Small intestine (tissue), 7 donors: Measurements from ENCODE around the gene GLI1. TPM values are rescaled to one million over a fixed set of nuclear protein-coding genes. Genes with fewer than 3 reads are reported as not detected.

Experiments used
- DNase-seq, 2 donors: peaks; one replicate each; pipeline versions ENCODE4 v3.0.0 to v3.0.0-alpha.2; 2013
- FAIRE-seq: peaks from 2 replicates; lab custom pipeline; 2012; peaks lifted over from hg19 to GRCh38; lab: Jason Lieb, UNC
- H3K27ac ChIP-seq, 3 donors: one replicate each; pipeline ENCODE4 v1.5.1; 2013; ENCODE audit warnings: low read length in 2 of 3, mild to moderate bottlenecking in 2 of 3, control low read depth in 1 of 3, inconsistent platforms in 1 of 3, low read depth in 1 of 3, moderate library complexity in 1 of 3
- H3K27me3 ChIP-seq, 3 donors: one replicate each; pipeline ENCODE4 v1.6.1; 2013; ENCODE audit warnings: low read length in 3 of 3, inconsistent platforms in 1 of 3; ENCODE audit not compliant: control insufficient read depth in 3 of 3, insufficient read depth in 3 of 3
- H3K36me3 ChIP-seq, 3 donors: one replicate each; pipeline ENCODE4 v1.6.1; 2013; ENCODE audit warnings: low read length in 3 of 3, inconsistent platforms in 1 of 3, low read depth in 1 of 3, mild to moderate bottlenecking in 1 of 3, moderate library complexity in 1 of 3; ENCODE audit not compliant: control insufficient read depth in 3 of 3, insufficient read depth in 2 of 3
- H3K4me1 ChIP-seq, 3 donors: one replicate each; pipeline ENCODE4 v1.6.1; 2013; ENCODE audit warnings: low read length in 2 of 3, inconsistent platforms in 1 of 3, low read depth in 1 of 3, mild to moderate bottlenecking in 1 of 3, moderate library complexity in 1 of 3; ENCODE audit not compliant: control insufficient read depth in 3 of 3, insufficient read depth in 2 of 3
- H3K4me3 ChIP-seq, 3 donors: one replicate each; pipeline ENCODE4 v1.5.1; 2013; ENCODE audit warnings: low read length in 3 of 3, control low read depth in 1 of 3, inconsistent platforms in 1 of 3, low read depth in 1 of 3, mild to moderate bottlenecking in 1 of 3, moderate library complexity in 1 of 3
- H3K9me3 ChIP-seq, 2 donors: one replicate each; pipeline ENCODE4 v1.6.1; 2013; ENCODE audit warnings: low read depth in 1 of 2, low read length in 1 of 2; ENCODE audit not compliant: control insufficient read depth in 2 of 2, insufficient read depth in 1 of 2
- WGBS, 3 donors: extraction: QIAGEN DNeasy Blood & Tissue Kit; methylation state at CpG; one replicate each; pipeline ENCODE4 v1.1.7; 2013; 5-methylcytosine and 5-hydroxymethylcytosine counted together
- polyA plus RNA-seq, 4 donors: library from polyadenylated mRNA; stranded (reverse) in 3 of 4; unstranded in 1 of 4; fragments of 200-250 nt in 3 of 4; fragments of 120-200 nt in 1 of 4; gene quantifications; one replicate each; pipeline versions ENCODE4 v1.2.1 to v1.2.3, GENCODE V29; 2013
- donor health status: healthy with polysubstance abuse.
- donor health status: control.
- donor health status: control.
- donor health status: Bipolar disorder and iron deficiency.
- donor health status: healthy.

Gene GLI1
- polyA plus RNA-seq, 4 donors, result 1.5 to 5.5 (median 1.9) TPM; not detected in 1

- Histone ChIP-seq H3K27ac (peak overlapping the region in 2 of 3 donors; percentile 42 to 69), H3K27me3 (peaks cover 0 to 21% (median 0%) of the 10 kb centered on the region in 3 donors), H3K4me1 (peaks cover 3 to 33% (median 5%) of the 10 kb centered on the region in 3 donors), H3K9me3 (no peaks in the 10 kb centered on the region), H3K4me3 (peak overlapping the region in 2 of 3 donors; percentile 43 to 87), H3K36me3 (peaks cover 0 to 14% (median 0%) of the 10 kb centered on the region in 3 donors)
- 3 to 5% (median 3%) methylated on average over 18 to 19 of the region's 19 CpGs for WGBS, 3 donors
- DNase-seq (peak in 1 of 2 donors; percentile 54), FAIRE-seq (no peak)
Observed at GRCh38 chr12:57460841-57461275, 1.3 kb downstream of the GLI1 start.

GRCh38 chr12:57461276-57461916, 1.8 kb downstream of the GLI1 start:
- peaks cover 0 to 15% (median 0%) of the 10 kb centered on the region in 3 donors for H3K36me3 ChIP-seq
- DNase-seq (peak in 1 of 2 donors; percentile 72), FAIRE-seq (no peak)
- H3K4me1 ChIP-seq, result peaks cover 3 to 27% (median 5%) of the 10 kb centered on the region in 3 donors
- peak overlapping the region in 2 of 3 donors; percentile 76 to 85 for H3K27ac ChIP-seq
- H3K27me3 ChIP-seq, result peaks cover 0 to 21% (median 0%) of the 10 kb centered on the region in 3 donors
- no peaks in the 10 kb centered on the region for H3K9me3 ChIP-seq
- 0 to 1% (median 0%) methylated on average over 23 to 32 of the region's 32 CpGs for WGBS, 3 donors
- peak overlapping the region; percentile 36 to 87 (median 43) for H3K4me3 ChIP-seq

DNA sequence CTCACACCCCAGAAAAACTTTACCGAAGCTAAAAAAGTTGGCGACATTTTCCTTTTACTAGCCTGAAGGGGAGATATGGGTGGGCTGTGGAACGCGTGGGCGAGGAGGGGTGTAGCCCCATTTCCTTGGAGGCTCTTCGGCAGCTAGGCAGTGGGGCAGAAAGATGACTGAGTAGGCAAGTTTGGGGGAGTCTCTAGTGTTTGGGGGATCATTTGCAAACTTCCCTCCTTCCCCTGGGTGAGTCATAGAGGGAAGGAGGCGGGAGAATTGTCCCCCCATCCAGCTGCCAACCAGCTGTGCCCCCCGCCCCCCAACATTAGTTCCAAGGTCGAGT, 2.3 kb downstream of the GLI1 start:
- WGBS, 3 donors, result 0% methylated on average over 8 to 9 of the region's 9 CpGs

DNA sequence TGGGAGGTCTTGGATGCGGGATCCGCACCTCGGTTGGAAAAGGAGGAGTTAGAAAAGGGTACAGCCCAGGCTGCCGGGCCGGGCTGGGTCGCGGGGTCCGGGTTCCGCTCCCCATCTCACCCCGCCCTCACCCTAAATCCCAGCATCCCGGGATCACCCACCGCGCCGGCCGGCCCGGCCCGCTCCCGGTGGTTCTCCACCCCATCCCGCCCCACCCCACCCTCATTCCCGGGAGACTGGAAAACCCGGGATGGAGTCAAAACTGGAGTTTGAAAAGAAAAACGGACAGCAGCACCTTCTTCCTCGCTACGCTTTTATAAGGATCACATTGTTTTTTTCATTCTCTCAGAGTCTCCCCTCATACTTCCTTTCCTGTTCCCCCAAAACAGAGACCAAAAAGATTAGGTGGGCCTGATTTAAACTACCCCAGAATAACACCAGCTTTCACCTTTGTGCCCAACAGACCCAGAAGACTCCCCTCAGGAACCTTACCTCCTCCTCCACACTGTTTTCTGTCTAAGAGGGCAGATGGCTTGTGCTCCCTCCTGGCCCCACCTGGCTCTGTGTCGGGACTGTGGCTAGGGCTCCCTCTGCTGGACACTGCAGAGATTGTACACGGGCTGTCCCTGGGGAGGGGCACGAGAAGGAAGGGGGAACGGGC, 2.8 kb downstream of the GLI1 start:
- Histone ChIP-seq H3K4me1 (peaks cover 3 to 27% (median 5%) of the 10 kb centered on the region in 3 donors), H3K4me3 (peak overlapping the region; percentile 36 to 87 (median 43)), H3K36me3 (peaks cover 0 to 16% (median 0%) of the 10 kb centered on the region in 3 donors), H3K27ac (peak overlapping the region; percentile 22 to 85 (median 76)), H3K9me3 (no peaks in the 10 kb centered on the region), H3K27me3 (peaks cover 0 to 21% (median 0%) of the 10 kb centered on the region in 3 donors)
- peak; percentile 91 to 94 for DNase-seq
- WGBS, 3 donors, result 0% methylated on average over 24 to 28 of the region's 28 CpGs
- no peak for FAIRE-seq

More for the DNA sequence above, 2.3 kb downstream of the GLI1 start:
- DNase-seq (no peak), FAIRE-seq (no peak)
- Histone ChIP-seq H3K4me3 (peak overlapping the region; percentile 36 to 87 (median 43)), H3K27me3 (peaks cover 0 to 21% (median 0%) of the 10 kb centered on the region in 3 donors), H3K27ac (peak overlapping the region in 2 of 3 donors; percentile 76 to 85), H3K9me3 (no peaks in the 10 kb centered on the region), H3K4me1 (peaks cover 3 to 27% (median 5%) of the 10 kb centered on the region in 3 donors), H3K36me3 (peaks cover 0 to 15% (median 0%) of the 10 kb centered on the region in 3 donors)

DNA sequence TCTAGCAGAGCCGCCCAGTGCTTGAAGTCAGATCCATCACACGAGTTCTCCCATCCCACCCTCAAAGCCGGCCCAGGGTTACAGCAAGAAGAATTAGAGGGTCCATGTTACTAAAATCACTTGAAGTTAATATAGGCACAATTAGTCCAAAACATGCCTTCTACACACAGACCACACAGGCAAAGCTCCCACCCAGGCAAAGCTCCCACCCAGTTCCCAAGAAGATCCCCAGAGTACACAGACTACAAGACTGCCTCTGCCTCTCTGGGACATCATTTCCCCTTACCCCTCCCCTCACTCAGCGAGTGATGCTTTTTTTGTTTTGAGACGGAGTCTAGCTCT, 3.3 kb downstream of the GLI1 start:
- H3K4me3 ChIP-seq, result no peak overlapping the region
- peaks cover 3 to 27% (median 5%) of the 10 kb centered on the region in 3 donors for H3K4me1 ChIP-seq
- 26 to 29% (median 28%) methylated on average over 5 of the region's 5 CpGs for WGBS, 3 donors
- H3K36me3 ChIP-seq, result peaks cover 0 to 21% (median 0%) of the 10 kb centered on the region in 3 donors
- H3K9me3 ChIP-seq, result no peaks in the 10 kb centered on the region
- peaks cover 0 to 22% (median 0%) of the 10 kb centered on the region in 3 donors for H3K27me3 ChIP-seq
- FAIRE-seq (no peak), DNase-seq (no peak)
- no peak overlapping the region for H3K27ac ChIP-seq

GRCh38 chr12:57464569-57464968, 5.0 kb downstream of the GLI1 start:
- Histone ChIP-seq H3K27me3 (peaks cover 0 to 25% (median 0%) of the 10 kb centered on the region in 3 donors), H3K4me3 (no peak overlapping the region), H3K9me3 (no peaks in the 10 kb centered on the region), H3K36me3 (peaks cover 0 to 26% (median 0%) of the 10 kb centered on the region in 3 donors), H3K4me1 (peaks cover 3 to 23% (median 5%) of the 10 kb centered on the region in 3 donors), H3K27ac (no peak overlapping the region)
- DNase-seq, result no peak
- WGBS, 3 donors, result 92 to 97% (median 94%) methylated on average over 12 of the region's 12 CpGs
- no peak for FAIRE-seq

GRCh38 chr12:57465030-57465746, 5.6 kb downstream of the GLI1 start:
- Histone ChIP-seq H3K4me1 (peaks cover 5 to 25% (median 6%) of the 10 kb centered on the region in 3 donors), H3K9me3 (no peaks in the 10 kb centered on the region), H3K27me3 (peaks cover 0 to 25% (median 0%) of the 10 kb centered on the region in 3 donors), H3K4me3 (no peak overlapping the region), H3K27ac (no peak overlapping the region), H3K36me3 (peaks cover 0 to 26% (median 0%) of the 10 kb centered on the region in 3 donors)
- FAIRE-seq, result no peak
- DNase-seq, result peak in 1 of 2 donors; percentile 0
- WGBS, 3 donors, result 79 to 89% (median 86%) methylated on average over 6 of the region's 6 CpGs
